CD4-positive, alpha-beta T cell (primary cell): ENCODE results near the gene NRXN3. TPM values are rescaled to one million over a fixed set of nuclear protein-coding genes. Genes with fewer than 3 reads are reported as not detected.

ENCODE experiments used
- ATAC-seq: fragments of 200-7000 bp; cut with Tn5 transposase; one replicate; pipeline ENCODE4 v1.10.0; 2022; ENCODE audit warnings: mild to moderate bottlenecking; ENCODE audit not compliant: poor library complexity
- CTCF ChIA-PET: fragments of 350-600 bp; sonication (Branson Sonifier 250); formaldehyde crosslinking; loops from one replicate; lab custom pipeline; 2021; ENCODE audit warnings: antibody characterized with exemption, inconsistent platforms; lab: Charles Lee
- POLR2A ChIA-PET: fragments of 350-600 bp; sonication (Branson Sonifier 250); formaldehyde crosslinking; loops from one replicate; lab custom pipeline; 2021; ENCODE audit warnings: antibody characterized with exemption, inconsistent platforms; lab: Charles Lee
- DNase-seq, 14 experiments: peaks; one replicate each; pipeline ENCODE4 v3.0.0-alpha.2; 2013 to 2020; ENCODE audit warnings: mixed read lengths in 2 of 14
- H3K27ac ChIP-seq, 2 donors: one replicate each; pipeline versions ENCODE4 v1.5.1 to v1.7.0; 2013; ENCODE audit warnings: low read length in 2 of 2, low read depth in 1 of 2, mild to moderate bottlenecking in 1 of 2
- H3K27me3 ChIP-seq, 2 experiments: 1 replicate in 1 of 2; 2 replicates in 1 of 2; pipeline versions ENCODE4 v1.6.1 to v1.7.0; 2013; ENCODE audit warnings: low read length in 2 of 2, control low read depth in 1 of 2, mild to moderate bottlenecking in 1 of 2, moderate library complexity in 1 of 2; ENCODE audit not compliant: insufficient read depth in 2 of 2, control insufficient read depth in 1 of 2
- H3K36me3 ChIP-seq: one replicate; pipeline ENCODE4 v1.6.1; 2013; ENCODE audit warnings: low read length, control low read depth; ENCODE audit not compliant: insufficient read depth
- H3K4me1 ChIP-seq: one replicate; pipeline ENCODE4 v1.6.1; 2013; ENCODE audit warnings: low read length, control low read depth; ENCODE audit not compliant: insufficient read depth
- H3K4me3 ChIP-seq: one replicate; pipeline ENCODE4 v1.5.1; 2013; ENCODE audit warnings: mild to moderate bottlenecking, low read length, moderate library complexity
- H3K9me3 ChIP-seq, 2 experiments: 1 replicate in 1 of 2; 2 replicates in 1 of 2; pipeline versions ENCODE4 v1.6.1 to v1.7.0; 2013; ENCODE audit warnings: low read length in 2 of 2, mild to moderate bottlenecking in 2 of 2, control low read depth in 1 of 2, moderate library complexity in 1 of 2; ENCODE audit not compliant: control insufficient read depth in 1 of 2, insufficient read depth in 1 of 2
- H3K27ac Mint-ChIP-seq: one replicate; pipeline ENCODE4 v1.8.0; 2020; ENCODE audit warnings: mixed read lengths
- H3K27me3 Mint-ChIP-seq: one replicate; pipeline ENCODE4 v1.8.0; 2021; ENCODE audit warnings: mixed read lengths
- H3K36me3 Mint-ChIP-seq: one replicate; pipeline ENCODE4 v1.8.0; 2021; ENCODE audit warnings: low read depth, mixed read lengths
- H3K4me1 Mint-ChIP-seq: one replicate; pipeline ENCODE4 v1.8.0; 2021; ENCODE audit warnings: low read depth, mixed read lengths
- H3K4me3 Mint-ChIP-seq: one replicate; pipeline ENCODE4 v1.8.0; 2020; ENCODE audit warnings: mild to moderate bottlenecking, mixed read lengths
- H3K9me3 Mint-ChIP-seq: one replicate; pipeline ENCODE4 v1.8.0; 2020; ENCODE audit warnings: mixed read lengths
- intact Hi-C, 2 experiments: fragments of 100-400 bp; cut with DNase I in 1 of 2; cut with micrococcal nuclease in 1 of 2; formaldehyde crosslinking; loops; one replicate each; pipeline versions ENCODE4 v1.15.1 to v1.9.0; 2023 to 2025; cut with DNase I, micrococcal nuclease
- total RNA-seq, 174 experiments: library from RNA in 2 of 174; stranded (reverse) in 2 of 174; gene quantifications; one replicate each; pipeline ENCODE4 v1.2.3 and lab custom pipeline; 2021 to 2026
- TF ChIP-seq, protein P1 (sequence below): fragments of 200-600 bp; IDR thresholded peaks from one replicate; pipeline ENCODE4 v1.8.0; 2022; ENCODE audit warnings: antibody characterized with exemption, mild to moderate bottlenecking

NRXN3 gene
- total RNA-seq, 2 experiments from 2014 or later, result not detected

GRCh38 chr14:78653173-78653572 lies 483.0 kb downstream of the NRXN3 start:
- H3K4me3 Mint-ChIP-seq, result no peak overlapping the region
- H3K36me3 Mint-ChIP-seq, result no peaks in the 10 kb centered on the region
- ChIA-PET POLR2A (no interaction called here), CTCF (no interaction called here)
- TF ChIP-seq, protein P1, sequence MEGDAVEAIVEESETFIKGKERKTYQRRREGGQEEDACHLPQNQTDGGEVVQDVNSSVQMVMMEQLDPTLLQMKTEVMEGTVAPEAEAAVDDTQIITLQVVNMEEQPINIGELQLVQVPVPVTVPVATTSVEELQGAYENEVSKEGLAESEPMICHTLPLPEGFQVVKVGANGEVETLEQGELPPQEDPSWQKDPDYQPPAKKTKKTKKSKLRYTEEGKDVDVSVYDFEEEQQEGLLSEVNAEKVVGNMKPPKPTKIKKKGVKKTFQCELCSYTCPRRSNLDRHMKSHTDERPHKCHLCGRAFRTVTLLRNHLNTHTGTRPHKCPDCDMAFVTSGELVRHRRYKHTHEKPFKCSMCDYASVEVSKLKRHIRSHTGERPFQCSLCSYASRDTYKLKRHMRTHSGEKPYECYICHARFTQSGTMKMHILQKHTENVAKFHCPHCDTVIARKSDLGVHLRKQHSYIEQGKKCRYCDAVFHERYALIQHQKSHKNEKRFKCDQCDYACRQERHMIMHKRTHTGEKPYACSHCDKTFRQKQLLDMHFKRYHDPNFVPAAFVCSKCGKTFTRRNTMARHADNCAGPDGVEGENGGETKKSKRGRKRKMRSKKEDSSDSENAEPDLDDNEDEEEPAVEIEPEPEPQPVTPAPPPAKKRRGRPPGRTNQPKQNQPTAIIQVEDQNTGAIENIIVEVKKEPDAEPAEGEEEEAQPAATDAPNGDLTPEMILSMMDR, result no peak
- intact Hi-C loops, result no loop called here
- H3K27ac ChIP-seq, result no peak overlapping the region
- peaks cover 0 to 3% of the 10 kb centered on the region in 2 experiments for H3K9me3 ChIP-seq
- H3K27me3 ChIP-seq, result no peaks in the 10 kb centered on the region
- H3K27me3 Mint-ChIP-seq, result peaks cover 15% of the 10 kb centered on the region
- H3K4me3 ChIP-seq, result no peak overlapping the region
- ATAC-seq, result no peak
- H3K27ac Mint-ChIP-seq, result no peak overlapping the region
- no peaks in the 10 kb centered on the region for H3K9me3 Mint-ChIP-seq
- H3K4me1 Mint-ChIP-seq, result no peaks in the 10 kb centered on the region
- H3K4me1 ChIP-seq, result no peaks in the 10 kb centered on the region
- H3K36me3 ChIP-seq, result no peaks in the 10 kb centered on the region
- DNase-seq, result no peak

DNA sequence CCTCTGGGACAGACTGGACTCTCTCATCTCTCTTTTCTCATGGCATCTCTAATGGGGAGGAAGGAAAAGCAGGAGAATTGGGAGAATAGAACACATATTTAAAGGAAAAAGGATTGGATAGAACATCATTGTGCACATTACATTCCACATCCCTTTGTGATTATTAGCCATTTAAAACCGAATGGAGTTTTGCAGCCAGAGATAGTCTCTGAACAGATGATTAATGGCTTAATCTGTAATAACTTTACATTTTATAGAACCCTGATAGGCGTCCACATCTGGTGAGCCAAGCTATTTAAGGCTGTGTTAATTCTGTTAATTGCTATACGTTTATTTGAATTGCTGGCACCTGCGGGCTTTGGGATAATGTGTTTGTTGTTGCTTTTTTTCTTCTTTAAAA lies 487.3 kb downstream of the NRXN3 start:
- Mint-ChIP-seq H3K27me3 (peaks cover 7% of the 10 kb centered on the region), H3K4me1 (no peaks in the 10 kb centered on the region), H3K36me3 (no peaks in the 10 kb centered on the region), H3K4me3 (no peak overlapping the region), H3K27ac (no peak overlapping the region), H3K9me3 (no peaks in the 10 kb centered on the region)
- no peak for ATAC-seq
- ChIA-PET POLR2A (no interaction called here), CTCF (no interaction called here)
- no peak for DNase-seq
- Histone ChIP-seq H3K27me3 (no peaks in the 10 kb centered on the region), H3K4me3 (no peak overlapping the region), H3K4me1 (no peaks in the 10 kb centered on the region), H3K36me3 (no peaks in the 10 kb centered on the region), H3K9me3 (peaks cover 0 to 3% of the 10 kb centered on the region in 2 experiments), H3K27ac (no peak overlapping the region)
- intact Hi-C loops, result no loop called here
- TF ChIP-seq, protein P1, result no peak

DNA sequence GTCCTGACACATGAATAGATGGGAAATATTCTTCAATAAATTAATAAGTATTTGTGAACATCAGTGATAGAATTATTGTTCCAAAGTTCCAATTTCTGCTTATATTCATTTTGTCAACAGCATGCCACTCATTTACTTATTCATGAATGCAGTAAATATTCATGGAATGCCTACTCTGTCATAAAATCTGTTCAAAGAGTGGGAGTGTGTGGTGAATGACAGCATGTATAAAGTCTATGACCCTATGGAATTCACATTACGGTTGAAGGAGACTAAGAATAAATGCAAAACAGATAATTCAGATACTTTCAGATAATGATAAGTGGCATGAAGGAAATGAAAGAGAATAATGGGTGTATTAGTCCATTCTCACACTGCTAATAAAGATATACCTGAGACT lies 494.7 kb downstream of the NRXN3 start:
- CTCF ChIA-PET, result no interaction called here
- no peaks in the 10 kb centered on the region for H3K4me1 Mint-ChIP-seq
- no peak for ATAC-seq
- H3K4me1 ChIP-seq, result no peaks in the 10 kb centered on the region
- H3K36me3 ChIP-seq, result no peaks in the 10 kb centered on the region
- intact Hi-C loops, result no loop called here
- TF ChIP-seq, protein P1, result no peak
- DNase-seq, result no peak
- peaks cover 4% of the 10 kb centered on the region for H3K9me3 Mint-ChIP-seq
- H3K4me3 Mint-ChIP-seq, result no peak overlapping the region
- H3K27me3 Mint-ChIP-seq, result no peaks in the 10 kb centered on the region
- no peaks in the 10 kb centered on the region for H3K27me3 ChIP-seq
- no peaks in the 10 kb centered on the region for H3K9me3 ChIP-seq
- H3K36me3 Mint-ChIP-seq, result no peaks in the 10 kb centered on the region
- POLR2A ChIA-PET, result no interaction called here
- H3K27ac ChIP-seq, result no peak overlapping the region
- no peak overlapping the region for H3K27ac Mint-ChIP-seq
- no peak overlapping the region for H3K4me3 ChIP-seq
